GM19455 (cell line): Measurements from ENCODE around the gene TEX38.
"Not testable (repeated sequence)": the region's sequence is repeated elsewhere in the genome, so short reads cannot be mapped to it uniquely, and the experiment has no call there.

Experiments
- ATAC-seq: cut with Tn5 transposase; IDR thresholded peaks from one replicate; pipeline ENCODE4 v1.9.1; 2021; ENCODE audit not compliant: unreplicated experiment

TEX38 gene

DNA sequence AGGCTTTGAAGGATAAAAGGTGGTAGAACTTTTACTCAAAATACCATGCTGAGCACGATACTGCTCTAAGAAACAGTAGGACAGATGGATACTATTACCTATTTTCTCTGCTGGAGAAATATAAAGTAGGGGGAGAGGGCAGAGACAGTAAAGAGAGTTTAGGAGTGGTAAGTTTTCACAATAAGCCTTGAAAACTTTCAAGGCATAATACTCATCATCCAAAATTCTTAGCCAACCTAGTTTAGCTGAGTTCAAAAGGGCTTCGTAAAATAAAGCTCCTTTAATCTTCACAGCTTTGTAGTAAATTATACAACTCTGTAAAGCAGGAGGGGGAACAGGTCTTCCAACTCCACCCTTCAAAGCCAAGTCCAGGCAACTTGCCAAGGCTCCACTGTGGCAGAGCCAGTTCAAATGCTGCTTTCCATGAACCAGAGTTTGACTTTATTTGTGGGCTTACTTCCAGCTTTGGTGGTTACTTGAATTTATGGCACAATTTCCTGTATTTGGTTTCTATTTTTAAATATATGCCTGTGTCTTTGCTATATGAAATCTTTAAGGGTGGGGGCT lies 15.5 kb downstream of the TEX38 start:
- ATAC-seq, result no peak

- no peak for ATAC-seq
These were observed 16.4 kb downstream of the TEX38 start for GRCh38 chr1:46687921-46688509.

GRCh38 chr1:46689356-46689755 lies 17.7 kb downstream of the TEX38 start:
- ATAC-seq, result no peak

DNA sequence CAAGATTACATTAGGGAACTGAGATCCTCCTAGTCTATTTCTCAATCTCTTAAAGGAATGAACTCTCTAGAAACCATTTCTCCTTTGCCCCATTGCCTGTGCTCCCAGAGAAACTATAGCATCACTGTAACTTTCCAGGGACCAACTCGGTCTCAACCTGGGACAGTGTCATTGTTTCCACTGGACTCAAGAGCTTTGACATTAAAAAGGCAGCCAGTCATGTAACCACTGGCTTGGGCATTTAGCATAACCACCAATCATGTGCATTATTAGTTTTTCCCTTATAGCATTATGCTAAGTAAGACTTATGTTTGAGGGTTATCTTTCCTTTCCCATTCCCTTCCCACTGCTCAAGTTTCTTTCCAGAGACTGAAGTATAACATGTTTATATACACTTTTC lies 18.2 kb downstream of the TEX38 start:
- ATAC-seq, result no peak

DNA sequence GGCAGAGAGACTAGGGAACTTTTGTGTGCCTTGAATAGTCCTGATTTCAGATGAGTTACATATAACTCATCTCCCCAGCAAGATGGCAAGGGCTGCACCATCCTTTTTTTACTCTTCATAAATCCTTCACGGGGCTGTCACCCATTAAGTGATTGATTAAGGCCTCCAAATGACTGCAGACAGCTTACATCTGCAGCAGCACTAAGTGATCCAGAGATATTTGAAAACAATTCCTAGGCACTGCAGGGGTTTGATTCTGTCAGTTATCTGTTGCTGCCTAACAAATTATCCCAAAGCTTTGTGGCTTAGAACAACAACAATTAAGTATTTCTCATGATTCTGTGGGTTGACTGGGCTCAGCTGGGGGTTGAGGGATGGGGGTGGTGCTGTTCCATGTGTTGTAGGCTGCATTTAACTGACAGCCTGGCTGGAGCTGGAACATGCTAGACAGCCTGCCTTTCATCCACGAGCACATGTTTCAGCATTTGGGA lies 19.3 kb downstream of the TEX38 start:
- no peak for ATAC-seq

- ATAC-seq, result no peak
These were observed 20.5 kb downstream of the TEX38 start for GRCh38 chr1:46691997-46692790.

DNA sequence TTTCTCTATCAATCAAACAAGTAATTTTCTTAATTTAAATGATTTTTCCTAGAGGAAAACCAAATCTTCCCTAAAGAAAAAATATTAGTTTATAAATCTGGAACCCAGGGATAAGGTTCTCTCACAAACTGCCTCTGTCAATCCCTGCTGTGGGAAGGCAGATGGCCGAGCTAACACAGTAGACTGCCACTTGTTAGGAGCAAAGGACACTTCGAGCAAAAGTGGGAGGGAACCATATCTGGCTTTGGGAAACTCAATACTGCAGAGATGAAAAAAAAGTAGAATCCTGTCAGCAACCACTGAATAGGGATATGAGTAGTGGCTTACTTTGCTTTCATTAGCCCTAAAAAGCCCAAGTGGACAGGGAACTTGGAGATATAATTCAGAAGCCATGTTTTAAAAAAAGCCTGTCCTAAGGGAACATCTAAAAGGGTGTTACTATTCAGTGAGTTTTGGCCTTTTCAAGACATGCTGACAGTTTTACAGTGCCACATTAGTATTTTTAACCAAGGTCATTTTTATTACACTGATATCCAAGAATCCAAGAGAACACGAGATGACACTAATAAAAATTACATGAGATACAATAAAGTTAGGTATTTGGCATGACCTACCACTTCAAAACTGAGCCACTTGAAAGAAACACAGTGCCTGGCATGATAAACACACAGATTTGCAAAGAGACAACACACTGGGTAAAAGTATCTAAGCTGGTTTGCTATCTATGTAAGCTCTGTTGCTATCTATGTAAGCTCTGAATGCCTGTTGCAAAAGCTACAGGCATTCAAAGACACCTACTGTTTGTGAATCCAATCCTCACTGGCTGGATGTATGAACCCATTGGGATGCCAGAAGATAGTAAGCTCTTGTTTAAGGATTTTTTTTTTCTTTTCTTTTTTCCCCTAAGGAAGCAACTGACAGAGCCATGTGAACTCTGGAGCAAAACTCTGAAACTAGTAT lies 21.4 kb downstream of the TEX38 start:
- no peak for ATAC-seq

DNA sequence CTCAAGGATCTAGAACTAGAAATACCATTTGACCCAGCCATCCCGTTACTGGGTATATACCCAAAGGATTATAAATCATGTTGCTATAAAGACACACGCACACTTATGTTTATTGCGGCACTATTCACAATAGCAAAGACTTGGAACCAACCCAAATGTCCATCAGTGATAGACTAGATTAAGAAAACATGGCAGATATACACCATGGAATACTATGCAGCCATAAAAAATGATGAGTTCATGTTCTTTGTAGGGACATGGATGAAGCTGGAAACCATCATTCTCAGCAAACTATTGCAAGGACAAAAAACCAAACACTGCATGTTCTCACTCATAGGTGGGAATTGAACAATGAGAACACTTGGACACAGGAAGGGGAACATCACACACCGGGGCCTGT lies 23.0 kb downstream of the TEX38 start:
- not testable (repeated sequence) for ATAC-seq

DNA sequence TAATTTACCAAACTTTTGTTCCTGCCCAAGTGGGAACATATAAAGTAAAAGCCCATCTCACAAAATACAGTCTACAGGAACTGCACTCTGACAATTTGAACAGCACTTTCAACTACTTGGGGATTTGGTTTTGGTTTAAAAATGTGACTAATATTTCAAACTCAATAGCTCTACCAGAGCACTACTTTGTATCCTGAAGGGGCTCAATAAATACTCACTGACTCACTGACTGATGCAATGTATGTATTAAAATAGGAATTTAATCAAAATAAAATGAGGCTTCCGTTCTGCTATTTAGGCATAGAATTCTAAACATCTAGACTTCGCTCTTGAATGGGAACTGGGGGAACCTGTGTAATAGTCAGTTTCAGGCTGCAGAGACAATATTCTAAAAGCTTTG lies 25.4 kb downstream of the TEX38 start:
- no peak for ATAC-seq

DNA sequence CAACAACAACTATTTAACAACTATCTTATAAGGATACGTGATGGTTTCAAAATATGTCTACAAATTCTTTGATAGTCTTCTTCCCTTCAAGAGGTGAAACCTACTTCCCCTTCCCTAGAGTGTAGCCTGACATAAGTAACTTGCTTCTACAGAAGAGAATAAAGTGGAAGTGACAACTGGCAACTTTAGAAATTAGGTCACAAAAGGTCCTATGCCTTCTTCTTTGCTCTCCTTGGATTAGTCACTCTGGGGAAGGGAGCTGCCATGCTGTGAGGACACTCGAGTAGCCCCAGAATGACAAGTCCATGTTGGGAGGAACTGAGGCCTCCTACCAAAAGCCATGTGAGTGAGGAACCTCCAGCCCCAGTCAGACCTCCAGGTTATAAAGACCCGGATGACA lies 28.0 kb downstream of the TEX38 start:
- ATAC-seq, result no peak

GRCh38 chr1:46703927-46704641 lies 32.4 kb downstream of the TEX38 start:
- ATAC-seq, result no peak

- ATAC-seq, result no peak
These were observed 33.8 kb downstream of the TEX38 start for GRCh38 chr1:46705408-46705807.

DNA sequence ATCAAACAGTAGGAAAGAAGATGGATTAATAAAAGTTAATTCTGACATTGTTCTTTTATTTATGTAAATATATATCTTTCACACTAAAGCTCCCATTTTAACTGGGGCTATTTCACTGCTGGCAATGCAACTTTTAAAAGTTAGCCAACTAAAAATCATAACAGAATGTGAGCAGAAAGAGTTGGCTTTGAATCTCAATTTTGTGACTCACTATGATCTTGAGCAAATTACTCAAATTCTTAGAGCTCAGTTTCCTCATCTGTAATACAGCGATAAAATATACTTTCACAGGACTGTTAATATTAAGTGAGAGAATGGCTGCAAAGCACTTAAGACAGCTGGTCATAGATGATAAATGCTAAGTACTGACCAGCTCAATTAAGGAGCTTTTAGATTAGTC lies 36.5 kb downstream of the TEX38 start:
- ATAC-seq, result no peak

- ATAC-seq, result no peak
These were observed 43.3 kb downstream of the TEX38 start for GRCh38 chr1:46714976-46715375.

- ATAC-seq, result no peak
These were observed 46.0 kb downstream of the TEX38 start for GRCh38 chr1:46717654-46718053.

GRCh38 chr1:46718340-46718726 lies 46.7 kb downstream of the TEX38 start:
- no peak for ATAC-seq

- peak; percentile 97 for ATAC-seq
These were observed 47.3 kb downstream of the TEX38 start, which contains the start of gene EFCAB14 for GRCh38 chr1:46718727-46719622. EFCAB14 (minus strand) TSS chr1:46719114; CDS start chr1:46718087, 1,027 bp downstream.

DNA sequence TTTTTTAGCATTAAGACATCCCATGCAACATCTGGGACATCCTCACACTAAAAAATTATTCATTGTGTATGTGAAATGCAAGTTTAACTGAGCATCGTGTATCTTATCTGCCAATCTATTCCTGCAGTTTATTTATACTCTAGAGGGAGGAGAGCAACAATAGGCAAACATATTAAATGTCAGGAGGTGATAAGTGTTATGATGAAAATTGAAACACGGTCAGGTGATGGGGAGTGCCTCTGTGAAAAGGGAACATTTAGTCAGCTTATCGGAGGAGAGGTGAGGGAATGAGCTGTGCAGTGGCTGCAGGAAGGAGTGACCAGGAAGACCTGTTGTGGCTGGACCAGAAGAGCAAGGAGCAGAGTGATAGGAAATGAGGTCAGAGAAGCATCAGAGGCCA lies 48.0 kb downstream of the TEX38 start:
- ATAC-seq, result no peak

DNA sequence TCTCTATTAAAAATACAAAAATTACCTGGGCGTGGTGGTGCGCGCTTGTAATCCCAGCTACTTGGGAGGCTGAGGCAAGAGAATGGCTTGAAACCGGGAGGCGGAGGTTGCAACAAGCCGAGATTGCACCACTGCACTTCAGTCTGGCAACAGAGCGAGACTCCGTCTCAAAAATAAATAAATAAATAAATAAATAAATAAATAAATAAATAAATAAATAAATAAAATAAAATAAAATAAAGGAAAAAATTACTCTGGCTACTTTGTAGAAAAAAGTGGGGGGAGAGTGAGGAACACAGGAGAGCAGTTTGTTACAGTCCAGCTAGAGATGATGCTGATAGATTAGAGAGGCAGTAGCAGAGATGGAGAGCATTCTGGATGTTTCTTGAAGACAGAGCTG lies 48.7 kb downstream of the TEX38 start:
- ATAC-seq, result not testable (repeated sequence)
